Endodermal cell (in vitro differentiated cells): ENCODE measurements around the gene TAF3. TPM values are rescaled to one million over a fixed set of nuclear protein-coding genes. Genes with fewer than 3 reads are reported as not detected.

Experiments
- DNase-seq: peaks from one replicate; pipeline ENCODE4 v3.0.0-alpha.2; 2017
- H3K27ac ChIP-seq: 2 replicates; pipeline ENCODE4 v1.5.1; 2013; ENCODE audit warnings: mild to moderate bottlenecking, low read depth, low read length, moderate library complexity
- H3K27me3 ChIP-seq: 2 replicates; pipeline ENCODE4 v1.6.1; 2013; ENCODE audit warnings: mild to moderate bottlenecking, low read length, moderate library complexity; ENCODE audit not compliant: insufficient read depth, control insufficient read depth, poor library complexity, severe bottlenecking
- H3K36me3 ChIP-seq: 2 replicates; pipeline ENCODE4 v1.7.0; 2013; ENCODE audit warnings: mild to moderate bottlenecking, low read length, moderate library complexity; ENCODE audit not compliant: control insufficient read depth, insufficient read depth
- H3K4me1 ChIP-seq: one replicate; pipeline ENCODE4 v1.7.0; 2013; ENCODE audit warnings: low read length; ENCODE audit not compliant: control insufficient read depth, insufficient read depth
- H3K4me3 ChIP-seq: 2 replicates; pipeline ENCODE4 v1.5.1; 2013; ENCODE audit warnings: mild to moderate bottlenecking, low read length, moderate library complexity
- H3K9ac ChIP-seq: 2 replicates; pipeline ENCODE4 v1.6.1; 2013; ENCODE audit warnings: mild to moderate bottlenecking, low read length, moderate library complexity; ENCODE audit not compliant: poor library complexity, severe bottlenecking; ENCODE audit errors: extremely low read depth
- H3K9me3 ChIP-seq: 2 replicates; pipeline ENCODE4 v1.6.1; 2013; ENCODE audit warnings: mild to moderate bottlenecking, low read length, moderate library complexity; ENCODE audit not compliant: control insufficient read depth
- H3K27ac Mint-ChIP-seq: 2 replicates; pipeline ENCODE4 v1.8.0; 2020; ENCODE audit warnings: mixed read lengths
- H3K27me3 Mint-ChIP-seq: 2 replicates; pipeline ENCODE4 v1.8.0; 2021; ENCODE audit warnings: mild to moderate bottlenecking, mixed read lengths; ENCODE audit not compliant: insufficient read depth
- H3K36me3 Mint-ChIP-seq: 2 replicates; pipeline ENCODE4 v1.8.0; 2020; ENCODE audit warnings: low read depth, mixed read lengths
- H3K4me1 Mint-ChIP-seq: 2 replicates; pipeline ENCODE4 v1.8.0; 2020; ENCODE audit warnings: mixed read lengths
- H3K4me3 Mint-ChIP-seq: 2 replicates; pipeline ENCODE4 v1.8.0; 2020; ENCODE audit warnings: mild to moderate bottlenecking, moderate library complexity, mixed read lengths
- H3K9me3 Mint-ChIP-seq: 2 replicates; pipeline ENCODE4 v1.8.0; 2020; ENCODE audit warnings: mild to moderate bottlenecking, mixed read lengths
- CTCF ChIP-seq: fragments of 200-600 bp; sonication (generic); conservative IDR thresholded peaks from 2 replicates; pipeline ENCODE4 v1.5.0; 2021; ENCODE audit warnings: antibody characterized with exemption, mild to moderate bottlenecking
- WGBS, 2 experiments: methylation state at CpG; one replicate each; pipeline versions ENCODE4 v1.1.5 to v1.1.7; 2013; ENCODE audit warnings: missing lambda C conversion rate in 2 of 2, mixed read lengths in 1 of 2; ENCODE audit not compliant: insufficient coverage in 1 of 2, insufficient read length in 1 of 2; 5-methylcytosine and 5-hydroxymethylcytosine counted together
- total RNA-seq, 2 donors: library from RNA; stranded (reverse); fragmentation: NEBNext Ultra II Directional in 1 of 2; extraction: Animal tissue kit (Norgen Biotek cat#: 25700) in 1 of 2; gene quantifications; 2 replicates in 1 of 2; 3 replicates in 1 of 2; pipeline ENCODE4 v1.2.1, GENCODE V29; 2021

The TAF3 gene
- total RNA-seq, 2 donors from 2014 or later = 9.9 to 10.0 TPM

- no peak for DNase-seq
- Mint-ChIP-seq H3K36me3 (peaks cover 24% of the 10 kb centered on the region), H3K27ac (no peak overlapping the region), H3K27me3 (no peaks in the 10 kb centered on the region), H3K4me1 (no peaks in the 10 kb centered on the region), H3K4me3 (no peak overlapping the region), H3K9me3 (no peaks in the 10 kb centered on the region)
- H3K27me3 ChIP-seq = no peaks in the 10 kb centered on the region
- no peaks in the 10 kb centered on the region for H3K4me1 ChIP-seq
- peaks cover 11% of the 10 kb centered on the region for H3K36me3 ChIP-seq
- H3K9me3 ChIP-seq = no peaks in the 10 kb centered on the region
- no peak overlapping the region for H3K9ac ChIP-seq
- no peak overlapping the region for H3K27ac ChIP-seq
- no peak overlapping the region for H3K4me3 ChIP-seq
- WGBS, 2 experiments = 97 to 100% methylated on average over 1 of the region's 1 CpG
- no peak for TF ChIP-seq CTCF
Measured at GRCh38 chr10:7832060-7832459, 13.8 kb downstream of the TAF3 start.

GRCh38 chr10:7833210-7833609 is 14.9 kb downstream of the TAF3 start:
- no peaks in the 10 kb centered on the region for H3K9me3 ChIP-seq
- H3K9me3 Mint-ChIP-seq = no peaks in the 10 kb centered on the region
- H3K36me3 Mint-ChIP-seq = peaks cover 20% of the 10 kb centered on the region
- H3K36me3 ChIP-seq = peaks cover 2% of the 10 kb centered on the region
- H3K27ac Mint-ChIP-seq = no peak overlapping the region
- H3K9ac ChIP-seq = no peak overlapping the region
- TF ChIP-seq CTCF = no peak
- no peak overlapping the region for H3K27ac ChIP-seq
- no peaks in the 10 kb centered on the region for H3K27me3 ChIP-seq
- H3K4me1 ChIP-seq = no peaks in the 10 kb centered on the region
- no peaks in the 10 kb centered on the region for H3K27me3 Mint-ChIP-seq
- H3K4me3 ChIP-seq = no peak overlapping the region
- H3K4me1 Mint-ChIP-seq = no peaks in the 10 kb centered on the region
- no peak overlapping the region for H3K4me3 Mint-ChIP-seq
- no peak for DNase-seq

GRCh38 chr10:7834262-7834661 is 16.0 kb downstream of the TAF3 start:
- Histone ChIP-seq H3K27me3 (no peaks in the 10 kb centered on the region), H3K9ac (no peak overlapping the region), H3K4me3 (no peak overlapping the region), H3K27ac (no peak overlapping the region), H3K36me3 (no peaks in the 10 kb centered on the region), H3K9me3 (no peaks in the 10 kb centered on the region), H3K4me1 (no peaks in the 10 kb centered on the region)
- Mint-ChIP-seq H3K27me3 (no peaks in the 10 kb centered on the region), H3K9me3 (no peaks in the 10 kb centered on the region), H3K4me3 (no peak overlapping the region), H3K27ac (no peak overlapping the region), H3K36me3 (peaks cover 15% of the 10 kb centered on the region), H3K4me1 (no peaks in the 10 kb centered on the region)
- DNase-seq = no peak
- no peak for TF ChIP-seq CTCF
- 67 to 100% methylated on average over 1 to 3 of the region's 3 CpGs for WGBS, 2 experiments
